RPMI7951 (cell line): ENCODE data around the gene PLP2. TPM values are rescaled to one million over a fixed set of nuclear protein-coding genes. Genes with fewer than 3 reads are reported as not detected.
A peak's percentile ranks its signal among the peaks of the same experiment; 100 is the strongest.

ENCODE experiments used
- DNase-seq: peaks from one replicate; pipeline ENCODE4 v3.0.0-alpha.2; 2012; ENCODE audit warnings: low read depth
- total RNA-seq: library from RNA; depleted of rRNA; stranded (reverse); fragments of >200 nt; shearing (Covaris generic); gene quantifications from 2 replicates; pipeline ENCODE4 v1.2.3, GENCODE V29; 2014

PLP2 gene
- total RNA-seq, 1 experiment from 2014 or later, result 417 TPM

DNA sequence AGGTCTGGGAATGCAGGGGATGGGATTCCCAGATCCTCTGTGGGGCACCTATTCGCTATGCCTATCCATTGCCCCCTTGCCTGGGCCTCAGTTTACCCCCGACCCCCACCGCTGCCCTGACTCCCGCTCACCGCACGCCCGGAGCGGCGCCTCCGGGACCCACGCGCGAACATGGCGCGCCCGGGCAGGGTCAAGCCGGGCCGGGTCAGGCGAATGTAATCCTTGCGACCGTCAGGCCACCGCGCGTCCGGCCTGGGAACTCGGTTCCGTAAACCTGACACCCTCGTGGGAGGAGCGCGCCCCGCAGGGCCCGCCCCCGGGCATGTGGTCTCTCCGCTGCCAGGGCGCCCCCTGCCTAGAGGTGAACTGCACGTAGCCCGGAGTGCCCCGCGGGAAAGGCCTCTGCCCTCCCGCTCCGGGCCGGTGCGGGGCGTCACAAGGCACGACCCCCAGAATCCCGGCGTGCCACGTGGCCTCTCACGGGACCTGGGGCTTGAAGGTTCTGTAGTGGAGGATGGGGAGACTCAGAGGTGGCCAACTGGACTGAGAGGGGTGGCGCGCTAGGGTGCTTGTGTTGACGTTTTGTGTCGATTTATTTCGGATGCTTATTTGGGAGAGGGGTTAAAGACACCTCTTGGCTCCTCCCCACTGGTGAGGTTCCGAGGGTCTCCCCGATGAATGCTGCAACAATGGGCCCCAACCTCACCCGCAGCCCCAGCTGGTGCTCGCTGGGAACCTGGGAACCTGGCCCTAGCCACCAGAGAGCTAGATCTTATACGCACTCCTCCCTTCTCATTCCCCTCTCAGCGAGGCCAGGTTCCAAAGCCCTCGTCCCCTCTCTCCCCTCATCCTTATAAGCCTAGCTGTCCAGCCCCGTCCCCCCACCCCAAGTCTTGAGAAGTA is 14.7 kb downstream of the PLP2 start, which contains the start of gene PRICKLE3:
PRICKLE3 (minus strand) TSS at position 249 of the 903 bp plus-strand sequence; CDS start at position 173, 76 bp downstream.
- peak; percentile 77 for DNase-seq

- no peak for DNase-seq
Observed at GRCh38 chrX:49187028-49187394, 15.3 kb downstream of the PLP2 start.

- DNase-seq, result no peak
Observed at GRCh38 chrX:49187526-49187925, 15.8 kb downstream of the PLP2 start.

GRCh38 chrX:49188468-49189076 is 16.9 kb downstream of the PLP2 start:
- DNase-seq, result no peak

GRCh38 chrX:49189606-49190005 is 17.9 kb downstream of the PLP2 start:
- no peak for DNase-seq

- DNase-seq, result peak; percentile 100
Observed at GRCh38 chrX:49190821-49191573, 19.3 kb downstream of the PLP2 start.

GRCh38 chrX:49191574-49192011 is 19.9 kb downstream of the PLP2 start:
- DNase-seq, result no peak

GRCh38 chrX:49192722-49193328 is 21.1 kb downstream of the PLP2 start:
- peak; percentile 31 for DNase-seq

- no peak for DNase-seq
Observed at GRCh38 chrX:49193542-49193964, 21.9 kb downstream of the PLP2 start.

GRCh38 chrX:49197543-49198087 is 25.9 kb downstream of the PLP2 start:
- no peak for DNase-seq

DNA sequence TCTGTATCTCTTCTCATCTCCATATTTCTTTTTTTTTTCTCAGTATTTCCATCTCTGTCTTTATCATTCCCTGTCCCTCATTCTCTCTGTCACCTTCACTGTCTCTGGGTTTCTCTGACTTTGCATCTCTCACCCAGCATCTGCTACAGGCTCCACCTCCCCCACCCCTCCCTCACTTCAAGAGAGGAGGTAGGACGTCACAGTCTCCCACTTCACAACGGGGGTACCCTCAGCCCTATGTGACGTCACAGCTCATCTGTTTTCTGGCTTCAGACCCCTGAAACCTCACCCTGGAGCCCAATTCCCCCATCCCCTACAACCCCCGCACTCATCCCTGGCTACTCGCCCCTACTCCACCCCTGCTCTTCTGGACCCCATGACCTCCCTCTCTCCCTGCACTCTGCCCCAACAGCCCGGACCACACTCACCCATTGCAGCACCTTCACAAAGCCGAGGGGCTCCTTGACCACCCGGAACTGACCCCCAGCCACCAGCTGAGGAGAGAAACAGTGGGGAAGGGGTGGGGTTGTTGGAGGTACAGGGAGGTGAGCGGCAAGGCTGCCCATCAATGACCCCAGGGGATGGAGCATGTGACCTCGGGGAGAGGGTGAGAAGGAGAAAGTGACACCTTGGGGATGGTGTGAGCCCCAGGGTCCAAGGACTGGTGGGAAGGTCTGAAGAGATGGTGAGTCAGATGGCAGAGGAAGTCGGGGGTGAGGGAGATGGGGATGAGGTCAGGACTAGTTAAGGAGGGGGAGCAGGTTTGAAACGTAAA is 27.0 kb downstream of the PLP2 start:
- DNase-seq, result no peak

DNA sequence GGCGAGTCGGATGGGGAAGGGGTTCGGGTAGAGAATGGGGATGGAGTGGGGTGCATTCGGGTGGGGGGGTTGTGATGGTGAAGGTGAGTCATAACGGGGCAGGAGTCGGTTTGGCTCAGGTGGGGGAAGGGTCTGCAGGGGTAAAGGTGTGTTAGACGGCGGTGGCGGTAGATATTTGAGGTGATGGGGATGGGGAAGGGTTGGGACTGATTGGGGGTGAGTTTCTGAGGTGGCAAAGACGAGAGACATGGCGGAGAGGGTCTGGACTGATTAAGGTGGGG is 27.6 kb downstream of the PLP2 start:
- DNase-seq, result no peak

- DNase-seq, result peak; percentile 87
Observed at GRCh38 chrX:49199906-49200771, 28.4 kb downstream of the PLP2 start, which contains the start of gene SYP. SYP (minus strand) TSS chrX:49200193; CDS start chrX:49200186, 7 bp downstream.

DNA sequence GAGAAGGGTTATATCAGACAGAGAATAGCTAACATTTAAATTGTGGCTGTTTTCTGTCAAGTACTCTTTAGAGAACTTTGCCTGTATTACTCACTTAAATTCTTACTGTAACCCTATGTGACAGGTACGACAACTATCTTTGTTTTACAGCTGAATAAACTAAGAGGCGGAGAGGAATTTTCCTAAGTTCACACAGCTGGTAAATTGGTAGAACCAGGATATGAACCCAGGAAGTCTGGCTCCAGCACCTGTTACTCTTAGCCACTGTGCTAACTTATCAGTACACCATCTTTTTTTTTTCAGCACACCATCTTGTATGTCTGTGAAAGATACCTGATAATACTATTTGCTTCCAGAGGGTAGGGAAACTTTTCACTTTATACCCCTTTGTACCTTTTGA is 30.3 kb downstream of the PLP2 start:
- no peak for DNase-seq

GRCh38 chrX:49203536-49203935 is 31.8 kb downstream of the PLP2 start:
- no peak for DNase-seq

GRCh38 chrX:49204017-49204416 is 32.3 kb downstream of the PLP2 start:
- no peak for DNase-seq

DNA sequence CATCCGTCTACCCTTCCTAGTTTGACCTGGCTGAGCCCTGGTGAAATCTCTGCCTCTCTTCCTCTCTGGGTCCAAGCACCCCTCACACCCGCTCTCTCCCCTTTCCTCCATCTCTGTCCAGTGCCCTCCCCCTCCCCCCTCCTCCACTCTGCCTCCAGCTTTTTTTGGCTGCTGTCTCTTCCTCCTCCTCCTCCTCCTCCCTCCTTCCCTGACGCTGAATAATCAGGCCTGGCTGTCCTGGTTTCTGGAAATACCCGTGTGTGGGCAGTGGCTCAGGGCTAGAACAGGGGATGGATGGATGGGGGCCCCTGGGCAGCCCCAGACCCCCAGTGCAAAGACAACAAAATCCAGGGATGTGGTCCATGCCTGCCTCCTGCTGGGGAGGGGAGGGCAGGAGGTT is 33.0 kb downstream of the PLP2 start:
- DNase-seq, result no peak

DNA sequence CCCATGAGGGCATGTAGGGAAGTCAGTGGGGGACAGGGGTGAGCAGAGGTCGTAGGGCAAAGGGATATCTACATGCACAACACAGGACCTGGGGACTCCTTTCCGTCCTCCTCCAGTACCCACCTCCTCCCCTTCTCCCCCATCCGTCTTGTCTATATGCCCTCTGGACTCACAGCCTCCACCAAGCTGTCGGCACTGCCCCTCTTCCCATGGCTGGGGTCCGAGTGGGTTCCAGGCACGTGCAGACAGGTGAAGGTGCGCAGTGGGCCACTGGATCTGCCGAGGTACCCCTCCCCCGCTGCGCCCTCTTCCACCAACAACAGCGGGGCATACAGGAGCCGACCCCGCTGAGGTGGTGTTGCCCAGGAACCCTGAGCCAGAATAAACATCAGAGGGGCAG is 33.7 kb downstream of the PLP2 start:
- DNase-seq, result no peak

GRCh38 chrX:49206543-49206942 is 34.8 kb downstream of the PLP2 start:
- no peak for DNase-seq

DNA sequence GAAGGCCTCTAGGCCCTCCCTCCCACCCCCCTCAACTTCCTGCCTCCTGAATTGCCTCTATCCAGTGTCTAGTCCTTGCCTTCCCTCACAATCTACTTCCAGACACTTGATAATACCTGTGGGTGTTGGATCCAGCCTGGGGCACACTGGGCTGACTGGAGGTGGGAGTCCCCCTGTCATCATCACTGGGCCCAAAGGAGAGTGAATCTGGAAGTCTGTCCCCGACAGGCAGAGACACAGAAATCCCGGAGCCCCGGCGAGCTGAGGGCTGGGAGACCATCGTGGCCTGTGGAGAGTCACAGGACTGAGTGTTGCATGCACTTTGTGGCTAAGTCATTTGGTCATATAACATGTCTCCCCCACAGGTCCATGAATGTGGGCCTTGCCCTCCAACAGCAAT is 36.7 kb downstream of the PLP2 start:
- no peak for DNase-seq
